PC-3 (cell line): ENCODE results near the gene RPS21.

Experiments used
- CTCF ChIP-seq: fragments of 300-600 bp; sonication (generic); conservative IDR thresholded peaks from 2 replicates; pipeline ENCODE4 v1.5.1; 2017; ENCODE audit warnings: antibody characterized with exemption, low read depth, mild to moderate bottlenecking, low read length
- EZH2 ChIP-seq: fragments of 300-600 bp; sonication (generic); IDR thresholded peaks from one replicate; pipeline ENCODE4 v1.6.1; 2017; ENCODE audit warnings: antibody characterized with exemption, mild to moderate bottlenecking, low read length; ENCODE audit not compliant: unreplicated experiment
- EZH2phosphoT487 ChIP-seq: fragments of 300-600 bp; sonication (generic); IDR thresholded peaks from 2 replicates; pipeline ENCODE4 v1.6.1; 2018; ENCODE audit warnings: mild to moderate bottlenecking, antibody characterized with exemption, low read length, borderline replicate concordance

- TF ChIP-seq CTCF (no peak), EZH2 (no peak), EZH2phosphoT487 (no peak)
These were observed 50.6 kb downstream of the RPS21 start for GRCh38 chr20:62437496-62437895.
